GM12872 (cell line): ENCODE measurements around the gene CABCOCO1.
A peak's percentile ranks its signal among the peaks of the same experiment; 100 is the strongest.

Source experiments
- CTCF ChIP-seq: IDR thresholded peaks from 3 replicates; pipeline ENCODE4 v1.5.1; 2011; ENCODE audit warnings: low read depth, mild to moderate bottlenecking, low read length, moderate library complexity; ENCODE audit not compliant: insufficient read depth

CABCOCO1 gene

GRCh38 chr10:61719906-61720305 lies 57.2 kb downstream of the CABCOCO1 start:
- no peak for TF ChIP-seq CTCF

GRCh38 chr10:61721431-61721830 lies 58.7 kb downstream of the CABCOCO1 start:
- no peak for TF ChIP-seq CTCF

GRCh38 chr10:61729596-61729995 lies 66.9 kb downstream of the CABCOCO1 start:
- TF ChIP-seq CTCF, result no peak

- no peak for TF ChIP-seq CTCF
Measured at GRCh38 chr10:61730671-61731070, 67.9 kb downstream of the CABCOCO1 start.

- no peak for TF ChIP-seq CTCF
Measured at GRCh38 chr10:61731638-61732037, 68.9 kb downstream of the CABCOCO1 start.

GRCh38 chr10:61732629-61733278 lies 70.0 kb downstream of the CABCOCO1 start:
- no peak for TF ChIP-seq CTCF

- TF ChIP-seq CTCF, result peak; percentile 62
Measured at GRCh38 chr10:61733358-61733940, 70.7 kb downstream of the CABCOCO1 start.
